ENCODE results near the gene OXT. TPM values are rescaled to one million over a fixed set of nuclear protein-coding genes. Genes with fewer than 3 reads are reported as not detected.

OXT gene
- total and polyA plus RNA-seq, 2 of the 8 experiments (the other 6 are each of a cell fraction or from before 2014, with no cell fraction given), result not detected

DNA sequence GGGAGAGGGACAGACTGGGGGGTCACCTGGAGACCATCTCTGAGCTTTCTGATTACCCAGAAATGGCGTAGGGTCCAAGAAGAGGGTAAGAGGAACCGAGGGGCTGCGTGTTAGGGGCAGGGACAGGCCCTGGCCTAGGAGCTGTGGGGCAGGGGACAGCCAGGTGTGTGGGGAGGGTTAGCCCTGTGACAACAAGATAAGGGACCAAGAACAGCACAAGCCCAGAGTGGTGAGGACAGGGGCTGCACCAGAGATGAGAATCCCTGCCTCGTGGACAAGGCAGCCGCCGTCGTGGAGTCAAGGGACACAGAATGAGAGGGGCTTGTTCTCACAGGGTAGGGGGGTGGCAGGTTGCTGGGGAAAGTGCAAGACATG lies 13.6 kb downstream of the OXT start:
- peaks cover 27 to 43% (median 37%) of the 10 kb centered on the region in 4 experiments for H3K27me3 ChIP-seq (replicated peaks in 1 of 4; ENCODE audit: control insufficient read depth in 3 of 4, extremely low read depth in 1 of 4, insufficient read depth in 3 of 4, low read length in 3 of 4)
- no peak overlapping the region for H3K4me3 ChIP-seq (ENCODE audit: extremely low read depth in 1 of 4, insufficient read depth in 2 of 4, low read depth in 3 of 4, low read length in 4 of 4)
- no peak overlapping the region for H4K91ac ChIP-seq (replicated peaks; ENCODE audit: insufficient read length, low read length)
- POLR2A ChIA-PET (ENCODE audit: partially characterized antibody), result interaction anchor here (2.7 kb wide), 1 partner anchor 8 kb away, joined by 14 read pairs; no protein-coding TSS in a partner anchor
- H3K23me2 ChIP-seq (ENCODE audit: low read depth, low read length), result peaks cover 11% of the 10 kb centered on the region; the same call in 1 of the 2 replicates
- no peak overlapping the region for H2BK120ac ChIP-seq (replicated peaks; ENCODE audit: low read depth, low read length)
- no peak overlapping the region for H3K27ac ChIP-seq (ENCODE audit: low read depth, low read length)
- CTCF ChIA-PET (ENCODE audit: partially characterized antibody), result interaction anchor here (1.2 to 1.6 kb wide), 3 partner anchors 7 to 31 kb away, joined by 3 to 7 read pairs (median 4); no protein-coding TSS in a partner anchor
- H2AK5ac ChIP-seq (ENCODE audit: low read depth, low read length), result no peak overlapping the region
- H4K20me1 ChIP-seq (replicated peaks in 1 of 2; ENCODE audit: control insufficient read depth in 1 of 2, insufficient read depth in 2 of 2, low read length in 2 of 2), result no peaks in the 10 kb centered on the region
- no peak overlapping the region for H2BK15ac ChIP-seq (ENCODE audit: low read length)
- H4K5ac ChIP-seq (ENCODE audit: insufficient read length, low read depth, low read length), result no peak overlapping the region
- H3K9me3 ChIP-seq (ENCODE audit: insufficient read depth in 2 of 2, low read depth in 1 of 2, low read length in 1 of 2), result no peaks in the 10 kb centered on the region
- no peaks in the 10 kb centered on the region for H3K36me3 ChIP-seq (ENCODE audit: control insufficient read depth in 2 of 4, insufficient read depth in 4 of 4, low read length in 3 of 4)
- no peak overlapping the region for H3K14ac ChIP-seq (ENCODE audit: insufficient read length)
- H3K79me1 ChIP-seq (ENCODE audit: low read depth, low read length), result no peaks in the 10 kb centered on the region
- H3K23ac ChIP-seq (ENCODE audit: insufficient read length), result no peak overlapping the region
- H3K9ac ChIP-seq (replicated peaks in 1 of 4; ENCODE audit: extremely low read depth in 1 of 4, low read depth in 3 of 4, low read length in 3 of 4), result no peak overlapping the region
- no peak overlapping the region; the same call in 1 of the 2 replicates for H4K8ac ChIP-seq (ENCODE audit: extremely low read depth, insufficient read depth, low read length)
- WGBS, 2 experiments (ENCODE audit: extremely low coverage in 1 of 2, insufficient coverage in 1 of 2, insufficient read length in 1 of 2, insufficient replicate concordance in 2 of 2, low coverage in 1 of 2, low lambda C conversion rate in 2 of 2, missing lambda C conversion rate in 1 of 2), result 87% methylated on average over 7 of the region's 7 CpGs; no CpG with 5 or more reads in 1 of the 2 experiments
- no peak overlapping the region for H3K18ac ChIP-seq (ENCODE audit: extremely low read depth, low read length)
- no peak overlapping the region for H3K4me2 ChIP-seq (ENCODE audit: insufficient read depth in 1 of 2, low read depth in 2 of 2, low read length in 2 of 2)
- H2BK5ac ChIP-seq (ENCODE audit: low read depth, low read length), result no peak overlapping the region
- no peak overlapping the region for H2BK12ac ChIP-seq (ENCODE audit: low read depth, low read length)
- H3K4me1 ChIP-seq (replicated peaks in 1 of 4; ENCODE audit: control insufficient read depth in 3 of 4, insufficient read depth in 4 of 4, low read length in 3 of 4), result peaks cover 0 to 8% (median 6%) of the 10 kb centered on the region in 4 experiments; a peak in 5 of 7 replicates
- H2AFZ ChIP-seq (ENCODE audit: low read length), result no peak overlapping the region
- H3K79me2 ChIP-seq (ENCODE audit: control insufficient read depth in 1 of 2, insufficient read depth in 2 of 2, low read length in 2 of 2), result no peaks in the 10 kb centered on the region
- H3K56ac ChIP-seq (replicated peaks; ENCODE audit: insufficient read length, low read depth, low read length), result no peak overlapping the region
- FAIRE-seq, result no peak
- DNase-seq (ENCODE audit: low read depth in 1 of 2, low spot score in 2 of 2), result no peak
- H3K4ac ChIP-seq (replicated peaks; ENCODE audit: insufficient read length, low read depth, low read length), result no peak overlapping the region
- H2BK20ac ChIP-seq (ENCODE audit: low read length), result no peak overlapping the region
- TF ChIP-seq HDAC2 (IDR thresholded peaks at IDR 0.05; ENCODE audit: borderline replicate concordance in 1 of 2, low read depth in 2 of 2, low read length in 2 of 2) (no peak), NRF1 (IDR thresholded peaks at IDR 0.05; ENCODE audit: low read depth, low read length) (no peak), RBBP5 (IDR thresholded peaks at IDR 0.05; ENCODE audit: borderline replicate concordance, low read depth, low read length) (no peak), CHD2 (IDR thresholded peaks at IDR 0.05; ENCODE audit: low read length) (no peak), RNF2 (IDR thresholded peaks at IDR 0.05; ENCODE audit: borderline replicate concordance, low read depth, low read length, missing control alignments, poor library complexity, severe bottlenecking) (no peak), TCF12 (IDR thresholded peaks at IDR 0.05; ENCODE audit: low read depth, low read length) (no peak), CBX8 (IDR thresholded peaks at IDR 0.05; ENCODE audit: borderline replicate concordance, low read depth, low read length) (no peak), SIX5 (IDR thresholded peaks at IDR 0.05; ENCODE audit: low read depth, low read length) (no peak), CTBP2 (IDR thresholded peaks at IDR 0.05; ENCODE audit: borderline replicate concordance, insufficient read depth, insufficient read length, low read length) (no peak), CEBPB (IDR thresholded peaks at IDR 0.05; ENCODE audit: low read depth, low read length) (no peak)
- TF ChIP-seq, protein P1, sequence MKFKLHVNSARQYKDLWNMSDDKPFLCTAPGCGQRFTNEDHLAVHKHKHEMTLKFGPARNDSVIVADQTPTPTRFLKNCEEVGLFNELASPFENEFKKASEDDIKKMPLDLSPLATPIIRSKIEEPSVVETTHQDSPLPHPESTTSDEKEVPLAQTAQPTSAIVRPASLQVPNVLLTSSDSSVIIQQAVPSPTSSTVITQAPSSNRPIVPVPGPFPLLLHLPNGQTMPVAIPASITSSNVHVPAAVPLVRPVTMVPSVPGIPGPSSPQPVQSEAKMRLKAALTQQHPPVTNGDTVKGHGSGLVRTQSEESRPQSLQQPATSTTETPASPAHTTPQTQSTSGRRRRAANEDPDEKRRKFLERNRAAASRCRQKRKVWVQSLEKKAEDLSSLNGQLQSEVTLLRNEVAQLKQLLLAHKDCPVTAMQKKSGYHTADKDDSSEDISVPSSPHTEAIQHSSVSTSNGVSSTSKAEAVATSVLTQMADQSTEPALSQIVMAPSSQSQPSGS (IDR thresholded peaks at IDR 0.05; ENCODE audit: low read length), result no peak

Measured in H1 (cell line).